ENCODE results near the gene IPCEF1. TPM values are rescaled to one million over a fixed set of nuclear protein-coding genes. Genes with fewer than 3 reads are reported as not detected.

IPCEF1 gene
- total and polyA plus RNA-seq, 5 donors from 2014 or later = 82.4 to 160 (median 85.9) TPM

DNA sequence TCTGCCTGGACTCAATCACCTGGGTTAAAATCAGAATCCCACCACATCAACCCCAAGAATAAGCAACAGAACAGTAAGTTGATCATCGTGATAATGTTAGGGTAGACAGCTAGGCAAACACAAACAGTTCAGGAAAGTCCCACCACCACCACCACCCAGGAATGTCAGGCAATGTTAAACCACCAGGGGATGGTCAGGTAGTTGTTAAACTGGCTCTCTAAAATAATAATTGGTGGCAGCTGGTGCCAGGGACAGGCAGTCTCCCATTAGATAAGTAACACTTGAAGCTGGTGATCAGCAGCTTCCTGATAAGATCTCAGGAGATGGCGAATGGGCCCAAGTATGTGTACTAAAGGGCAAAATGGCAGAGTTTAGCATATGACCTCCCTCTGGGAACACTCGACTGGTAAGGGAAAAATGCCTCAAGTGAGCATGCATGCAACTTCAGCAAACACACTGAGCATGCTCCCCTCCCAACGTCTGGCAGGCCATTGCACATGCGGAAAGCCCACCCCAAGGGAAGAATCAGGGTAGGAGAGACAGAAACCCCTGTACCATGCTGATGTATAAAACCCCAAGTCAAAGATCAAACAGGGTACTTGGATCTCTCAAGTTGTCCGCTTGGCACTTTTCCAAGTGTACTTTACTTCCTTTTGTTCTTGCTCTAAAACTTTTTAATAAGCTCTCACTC lies 66.6 kb downstream of the IPCEF1 start:
- Mint-ChIP-seq H3K36me3 (no peaks in the 10 kb centered on the region), H3K4me1 (peaks cover 0 to 2% (median 0%) of the 10 kb centered on the region in 4 donors), H3K27ac (peak overlapping the region in 1 of 3 donors; percentile 12), H3K4me3 (no peak overlapping the region), H3K9me3 (peaks cover 0 to 2% (median 0%) of the 10 kb centered on the region in 7 donors), H3K27me3 (no peaks in the 10 kb centered on the region)
- no peak for DNase-seq
- no peak for ATAC-seq (ENCODE audit: low read depth in 2 of 2)
- H3K36me3 ChIP-seq (ENCODE audit: control insufficient read depth, insufficient read depth, low read length) = no peaks in the 10 kb centered on the region
- H3K4me1 ChIP-seq (ENCODE audit: control insufficient read depth, insufficient read depth, low read length, poor library complexity, severe bottlenecking) = no peaks in the 10 kb centered on the region
- no peaks in the 10 kb centered on the region for H3K27me3 ChIP-seq (ENCODE audit: control insufficient read depth, insufficient read depth, low read length)
- no peak overlapping the region for H3K4me3 ChIP-seq (ENCODE audit: low read depth, low read length)
- no peaks in the 10 kb centered on the region for H3K9me3 ChIP-seq (ENCODE audit: control insufficient read depth in 2 of 2, low read length in 2 of 2)
- H3K27ac ChIP-seq (ENCODE audit: insufficient read depth, low read length, poor library complexity, severe bottlenecking) = no peak overlapping the region

DNA sequence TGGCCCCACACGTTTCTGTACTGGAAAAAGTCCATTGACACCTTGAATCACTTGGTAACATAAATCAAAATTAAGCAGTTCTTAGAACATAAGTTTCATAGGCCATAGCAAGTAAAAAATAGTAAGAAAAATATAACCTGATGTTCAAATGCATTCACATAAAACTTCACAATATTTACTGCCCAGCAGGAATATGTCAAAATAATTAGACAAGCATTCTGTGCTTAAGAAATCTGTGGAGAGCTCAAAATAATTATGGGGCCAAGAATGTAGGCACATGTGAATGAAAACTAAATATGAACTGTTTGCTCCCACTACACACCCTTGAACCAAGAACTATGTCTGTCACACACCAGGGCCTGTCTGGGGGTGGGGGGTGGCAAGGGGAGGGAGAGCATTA lies 70.8 kb downstream of the IPCEF1 start:
- no peaks in the 10 kb centered on the region for H3K4me1 ChIP-seq (ENCODE audit: control insufficient read depth, insufficient read depth, low read length, poor library complexity, severe bottlenecking)
- ATAC-seq (ENCODE audit: low read depth in 2 of 2) (no peak), DNase-seq (no peak)
- Mint-ChIP-seq H3K4me3 (no peak overlapping the region), H3K36me3 (peaks cover 4% of the 10 kb centered on the region), H3K27ac (no peak overlapping the region), H3K4me1 (peaks cover 0 to 2% (median 0%) of the 10 kb centered on the region in 4 donors), H3K9me3 (peaks cover 0 to 4% (median 0%) of the 10 kb centered on the region in 7 donors), H3K27me3 (no peaks in the 10 kb centered on the region)
- no peak overlapping the region for H3K4me3 ChIP-seq (ENCODE audit: low read depth, low read length)
- H3K9me3 ChIP-seq (ENCODE audit: control insufficient read depth in 2 of 2, low read length in 2 of 2) = no peaks in the 10 kb centered on the region
- no peaks in the 10 kb centered on the region for H3K27me3 ChIP-seq (ENCODE audit: control insufficient read depth, insufficient read depth, low read length)
- no peak overlapping the region for H3K27ac ChIP-seq (ENCODE audit: insufficient read depth, low read length, poor library complexity, severe bottlenecking)
- H3K36me3 ChIP-seq (ENCODE audit: control insufficient read depth, insufficient read depth, low read length) = no peaks in the 10 kb centered on the region

DNA sequence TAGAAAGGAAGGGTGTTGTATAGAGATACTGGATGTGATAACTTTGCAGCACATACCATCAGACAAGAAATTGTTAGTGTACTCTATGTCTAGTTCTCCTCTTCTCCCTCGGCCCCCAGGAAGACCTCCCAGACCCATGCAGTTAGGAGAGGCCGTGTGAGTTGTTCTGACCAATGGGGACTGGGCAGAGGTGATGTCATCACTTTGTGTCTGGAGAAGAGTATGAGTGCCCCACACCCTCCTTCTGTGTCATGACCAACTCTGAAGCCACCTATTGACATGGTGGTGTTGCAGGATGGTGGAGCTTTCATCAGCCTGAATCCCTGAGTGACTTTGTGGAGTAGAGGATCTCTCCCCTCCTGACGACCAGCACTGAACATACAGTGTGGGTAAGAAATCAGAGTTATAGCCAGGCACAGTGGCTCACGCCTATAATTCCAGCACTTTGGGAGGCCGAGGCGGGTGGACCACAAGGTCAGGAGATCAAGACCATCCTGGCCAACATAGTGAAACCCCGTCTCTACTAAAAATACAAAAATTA lies 72.2 kb downstream of the IPCEF1 start:
- Histone ChIP-seq H3K36me3 (ENCODE audit: control insufficient read depth, insufficient read depth, low read length) (no peaks in the 10 kb centered on the region), H3K9me3 (ENCODE audit: control insufficient read depth in 2 of 2, low read length in 2 of 2) (no peaks in the 10 kb centered on the region), H3K4me1 (ENCODE audit: control insufficient read depth, insufficient read depth, low read length, poor library complexity, severe bottlenecking) (no peaks in the 10 kb centered on the region), H3K27me3 (ENCODE audit: control insufficient read depth, insufficient read depth, low read length) (no peaks in the 10 kb centered on the region), H3K4me3 (ENCODE audit: low read depth, low read length) (no peak overlapping the region), H3K27ac (ENCODE audit: insufficient read depth, low read length, poor library complexity, severe bottlenecking) (no peak overlapping the region)
- Mint-ChIP-seq H3K27me3 (no peaks in the 10 kb centered on the region), H3K9me3 (peaks cover 0 to 2% (median 0%) of the 10 kb centered on the region in 7 donors), H3K4me3 (no peak overlapping the region), H3K27ac (no peak overlapping the region), H3K36me3 (peaks cover 4% of the 10 kb centered on the region), H3K4me1 (peaks cover 0 to 2% (median 0%) of the 10 kb centered on the region in 4 donors)
- DNase-seq (no peak), ATAC-seq (ENCODE audit: low read depth in 2 of 2) (no peak)

- Mint-ChIP-seq H3K27me3 (no peaks in the 10 kb centered on the region), H3K27ac (no peak overlapping the region), H3K9me3 (peaks cover 0 to 2% (median 0%) of the 10 kb centered on the region in 7 donors), H3K36me3 (peaks cover 4% of the 10 kb centered on the region), H3K4me1 (peaks cover 12 to 27% (median 16%) of the 10 kb centered on the region in 4 donors), H3K4me3 (no peak overlapping the region)
- ATAC-seq (ENCODE audit: low read depth in 2 of 2) = no peak
- no peak overlapping the region for H3K27ac ChIP-seq (ENCODE audit: insufficient read depth, low read length, poor library complexity, severe bottlenecking)
- H3K36me3 ChIP-seq (ENCODE audit: control insufficient read depth, insufficient read depth, low read length) = no peaks in the 10 kb centered on the region
- H3K27me3 ChIP-seq (ENCODE audit: control insufficient read depth, insufficient read depth, low read length) = no peaks in the 10 kb centered on the region
- DNase-seq = no peak
- H3K4me3 ChIP-seq (ENCODE audit: low read depth, low read length) = no peak overlapping the region
- no peaks in the 10 kb centered on the region for H3K9me3 ChIP-seq (ENCODE audit: control insufficient read depth in 2 of 2, low read length in 2 of 2)
- peaks cover 14% of the 10 kb centered on the region for H3K4me1 ChIP-seq (ENCODE audit: control insufficient read depth, insufficient read depth, low read length, poor library complexity, severe bottlenecking)
Measured at GRCh38 chr6:154280521-154280920, 76.1 kb downstream of the IPCEF1 start.

DNA sequence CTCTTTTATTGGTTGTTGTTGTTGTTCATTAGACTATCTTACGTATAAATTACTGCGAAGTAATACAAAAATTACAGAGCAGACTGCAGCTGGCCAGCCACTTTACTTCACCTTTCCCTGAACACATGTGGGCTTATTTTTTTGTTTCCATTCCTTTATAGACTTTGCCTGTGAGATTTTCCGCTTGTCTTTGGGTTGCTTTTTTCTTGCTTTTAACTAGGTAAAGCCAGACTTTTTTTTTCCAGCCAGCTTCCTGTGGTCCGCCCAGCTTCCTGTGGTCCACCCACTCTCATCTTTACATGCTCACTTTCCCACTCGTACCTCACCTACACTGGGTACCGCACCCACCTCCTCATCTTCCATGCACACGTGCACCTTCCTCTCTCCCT lies 79.0 kb downstream of the IPCEF1 start:
- ATAC-seq (ENCODE audit: low read depth in 2 of 2) (peak in 1 of 2 donors; percentile 21), DNase-seq (no peak)
- Histone ChIP-seq H3K4me3 (ENCODE audit: low read depth, low read length) (peak overlapping the region; percentile 84), H3K36me3 (ENCODE audit: control insufficient read depth, insufficient read depth, low read length) (no peaks in the 10 kb centered on the region), H3K4me1 (ENCODE audit: control insufficient read depth, insufficient read depth, low read length, poor library complexity, severe bottlenecking) (peaks cover 14% of the 10 kb centered on the region), H3K27ac (ENCODE audit: insufficient read depth, low read length, poor library complexity, severe bottlenecking) (no peak overlapping the region), H3K9me3 (ENCODE audit: control insufficient read depth in 2 of 2, low read length in 2 of 2) (no peaks in the 10 kb centered on the region), H3K27me3 (ENCODE audit: control insufficient read depth, insufficient read depth, low read length) (no peaks in the 10 kb centered on the region)
- H3K4me3 Mint-ChIP-seq = peak overlapping the region; percentile 25 to 90 (median 82)
- no peaks in the 10 kb centered on the region for H3K36me3 Mint-ChIP-seq
- H3K4me1 Mint-ChIP-seq = peaks cover 16 to 43% (median 26%) of the 10 kb centered on the region in 4 donors
- H3K27ac Mint-ChIP-seq = peak overlapping the region in 2 of 3 donors; percentile 84 to 87
- H3K27me3 Mint-ChIP-seq = no peaks in the 10 kb centered on the region
- no peaks in the 10 kb centered on the region for H3K9me3 Mint-ChIP-seq

- Histone ChIP-seq H3K4me3 (ENCODE audit: low read depth, low read length) (peak overlapping the region; percentile 84), H3K9me3 (ENCODE audit: control insufficient read depth in 2 of 2, low read length in 2 of 2) (no peaks in the 10 kb centered on the region), H3K27ac (ENCODE audit: insufficient read depth, low read length, poor library complexity, severe bottlenecking) (no peak overlapping the region), H3K4me1 (ENCODE audit: control insufficient read depth, insufficient read depth, low read length, poor library complexity, severe bottlenecking) (peaks cover 14% of the 10 kb centered on the region), H3K36me3 (ENCODE audit: control insufficient read depth, insufficient read depth, low read length) (no peaks in the 10 kb centered on the region), H3K27me3 (ENCODE audit: control insufficient read depth, insufficient read depth, low read length) (no peaks in the 10 kb centered on the region)
- peak in 2 of 3 donors; percentile 70 to 76 for DNase-seq
- Mint-ChIP-seq H3K27ac (peak overlapping the region; percentile 61 to 87 (median 84)), H3K4me1 (peaks cover 16 to 43% (median 26%) of the 10 kb centered on the region in 4 donors), H3K9me3 (no peaks in the 10 kb centered on the region), H3K27me3 (no peaks in the 10 kb centered on the region), H3K36me3 (no peaks in the 10 kb centered on the region), H3K4me3 (peak overlapping the region; percentile 25 to 90 (median 82))
- peak; percentile 70 to 73 for ATAC-seq (ENCODE audit: low read depth in 2 of 2)
Measured at GRCh38 chr6:154276810-154277628, 79.6 kb downstream of the IPCEF1 start.

- H3K4me3 Mint-ChIP-seq = no peak overlapping the region
- H3K27me3 Mint-ChIP-seq = no peaks in the 10 kb centered on the region
- no peak for DNase-seq
- Histone ChIP-seq H3K4me3 (ENCODE audit: low read depth, low read length) (no peak overlapping the region), H3K9me3 (ENCODE audit: control insufficient read depth in 2 of 2, low read length in 2 of 2) (no peaks in the 10 kb centered on the region), H3K27ac (ENCODE audit: insufficient read depth, low read length, poor library complexity, severe bottlenecking) (no peak overlapping the region), H3K4me1 (ENCODE audit: control insufficient read depth, insufficient read depth, low read length, poor library complexity, severe bottlenecking) (peaks cover 14% of the 10 kb centered on the region), H3K36me3 (ENCODE audit: control insufficient read depth, insufficient read depth, low read length) (no peaks in the 10 kb centered on the region), H3K27me3 (ENCODE audit: control insufficient read depth, insufficient read depth, low read length) (no peaks in the 10 kb centered on the region)
- ATAC-seq (ENCODE audit: low read depth in 2 of 2) = no peak
- no peaks in the 10 kb centered on the region for H3K9me3 Mint-ChIP-seq
- H3K27ac Mint-ChIP-seq = no peak overlapping the region
- peaks cover 16 to 43% (median 26%) of the 10 kb centered on the region in 4 donors for H3K4me1 Mint-ChIP-seq
- H3K36me3 Mint-ChIP-seq = no peaks in the 10 kb centered on the region
Measured at GRCh38 chr6:154274168-154274567, 82.4 kb downstream of the IPCEF1 start.

Data from CD4-positive, CD25-positive, alpha-beta regulatory T cell (primary cell).